COLO668 (cell line): ENCODE data around the gene ALKBH8.
"Not testable (repeated sequence)": the region's sequence is repeated elsewhere in the genome, so short reads cannot be mapped to it uniquely, and the experiment has no call there.

Experiments used
- DNase-seq: peaks from one replicate; lab custom pipeline; 2025; ENCODE audit not compliant: unreplicated experiment; lab: John Stamatoyannopoulos, UW

ALKBH8 gene

GRCh38 chr11:107508201-107508857, 57.2 kb downstream of the ALKBH8 start:
- DNase-seq = no peak

- no peak for DNase-seq
Measured at GRCh38 chr11:107505647-107506225, 59.8 kb downstream of the ALKBH8 start.

GRCh38 chr11:107504981-107505380, 60.6 kb downstream of the ALKBH8 start:
- no peak for DNase-seq

GRCh38 chr11:107501713-107502112, 63.8 kb downstream of the ALKBH8 start:
- no peak for DNase-seq

- DNase-seq = not testable (repeated sequence)
Measured at GRCh38 chr11:107497371-107497770, 68.2 kb downstream of the ALKBH8 start.

- no peak for DNase-seq
Measured at GRCh38 chr11:107496011-107496410, 69.5 kb downstream of the ALKBH8 start.

- DNase-seq = no peak
Measured at GRCh38 chr11:107494055-107494454, 71.5 kb downstream of the ALKBH8 start.

GRCh38 chr11:107493117-107493516, 72.4 kb downstream of the ALKBH8 start:
- no peak for DNase-seq

GRCh38 chr11:107490836-107491235, 74.7 kb downstream of the ALKBH8 start:
- DNase-seq = no peak

- no peak for DNase-seq
Measured at GRCh38 chr11:107482234-107482633, 83.3 kb downstream of the ALKBH8 start.

GRCh38 chr11:107478922-107479321, 86.6 kb downstream of the ALKBH8 start:
- DNase-seq = no peak

- no peak for DNase-seq
Measured at GRCh38 chr11:107477820-107478219, 87.7 kb downstream of the ALKBH8 start.

GRCh38 chr11:107473792-107474191, 91.7 kb downstream of the ALKBH8 start:
- no peak for DNase-seq

GRCh38 chr11:107472966-107473365, 92.6 kb downstream of the ALKBH8 start:
- DNase-seq = no peak

- DNase-seq = peak; percentile 5
Measured at GRCh38 chr11:107468596-107468995, 96.9 kb downstream of the ALKBH8 start.

GRCh38 chr11:107467696-107468095, 97.8 kb downstream of the ALKBH8 start:
- DNase-seq = no peak

GRCh38 chr11:107466275-107466866, 99.2 kb downstream of the ALKBH8 start:
- not testable (repeated sequence) for DNase-seq

GRCh38 chr11:107457558-107458271, 107.8 kb downstream of the ALKBH8 start, which contains the start of gene CWF19L2:
Gene CWF19L2, minus strand, starts transcription at chr11:107457825. Its CDS starts 9 bp downstream, at chr11:107457816.
- peak; percentile 84 for DNase-seq

- no peak for DNase-seq
Measured at GRCh38 chr11:107457205-107457557, 108.4 kb downstream of the ALKBH8 start.

- DNase-seq = no peak
Measured at GRCh38 chr11:107453594-107454286, 111.8 kb downstream of the ALKBH8 start.
